Upper lobe of left lung (tissue), 6 donors: ENCODE measurements around the gene COX17. TPM values are rescaled to one million over a fixed set of nuclear protein-coding genes. Genes with fewer than 3 reads are reported as not detected.
"Not testable (repeated sequence)": the region's sequence is repeated elsewhere in the genome, so short reads cannot be mapped to it uniquely, and the experiment has no call there.

Source experiments
- ATAC-seq, 2 donors: fragments of 200-7000 bp; cut with Tn5 transposase; one replicate each; pipeline ENCODE4 v1.9.1; 2022; ENCODE audit warnings: mild to moderate bottlenecking in 2 of 2, moderate library complexity in 2 of 2; ENCODE audit not compliant: low FRiP score in 2 of 2
- DNase-seq, 2 donors: peaks; one replicate each; pipeline ENCODE4 v3.0.0-alpha.2; 2019 to 2020
- H3K27ac ChIP-seq, 4 donors: fragments of 200-600 bp; sonication (generic); one replicate each; pipeline ENCODE4 v1.5.1; 2016 to 2019
- H3K27me3 ChIP-seq, 4 donors: fragments of 200-600 bp; sonication (generic); one replicate each; pipeline ENCODE4 v1.5.1; 2017 to 2019
- H3K36me3 ChIP-seq, 4 donors: fragments of 200-600 bp; sonication (generic); one replicate each; pipeline ENCODE4 v1.5.1; 2016 to 2019
- H3K4me1 ChIP-seq, 4 donors: fragments of 200-600 bp; sonication (generic); one replicate each; pipeline ENCODE4 v1.5.1; 2018 to 2019
- H3K4me3 ChIP-seq, 4 donors: fragments of 200-600 bp; sonication (generic); one replicate each; pipeline ENCODE4 v1.5.1; 2017 to 2019; ENCODE audit warnings: mild to moderate bottlenecking in 2 of 4, moderate library complexity in 1 of 4
- H3K9me3 ChIP-seq, 4 donors: fragments of 200-600 bp; sonication (generic); one replicate each; pipeline ENCODE4 v1.5.1; 2018 to 2019
- CTCF ChIP-seq, 6 experiments: fragments of 450-650 bp in 4 of 6; fragments of 200-600 bp in 2 of 6; sonication (generic) in 2 of 6; IDR thresholded peaks; one replicate each; pipeline ENCODE4 v1.5.1; 2016 to 2019; ENCODE audit warnings: antibody characterized with exemption in 6 of 6
- EP300 ChIP-seq, 4 donors: sonication (generic); formaldehyde crosslinking; IDR thresholded peaks; one replicate each; pipeline ENCODE4 v1.5.1; 2017; ENCODE audit warnings: antibody characterized with exemption in 4 of 4, control low read depth in 2 of 4
- POLR2A ChIP-seq, 4 donors: fragments of 450-650 bp; IDR thresholded peaks; one replicate each; pipeline ENCODE4 v1.5.1; 2016 to 2017; ENCODE audit warnings: antibody characterized with exemption in 4 of 4, mild to moderate bottlenecking in 2 of 4
- POLR2AphosphoS5 ChIP-seq, 2 donors: sonication (generic); formaldehyde crosslinking; IDR thresholded peaks; one replicate each; pipeline ENCODE4 v1.5.1; 2017; ENCODE audit warnings: antibody characterized with exemption in 2 of 2
- WGBS, 2 donors: methylation state at CpG; one replicate each; pipeline ENCODE4 v1.1.5; 2017 to 2018; 5-methylcytosine and 5-hydroxymethylcytosine counted together
- total RNA-seq, 6 donors: library from RNA; depleted of rRNA in 4 of 6; stranded (reverse); fragments of >200 nt in 4 of 6; gene quantifications; one replicate each; pipeline versions ENCODE4 v1.1.0 to v1.2.1, GENCODE V29; 2016 to 2021
- donor health status: DM: no; HTN: no; CAD: no; lungs with moderate emphysema.
- donor health status: DM: no; HTN: yes; CAD: no; lungs with severe emphysema.

Gene COX17
- total RNA-seq, 6 donors from 2014 or later, result 32.3 to 60.8 (median 51.8) TPM

- Histone ChIP-seq H3K4me1 (no peaks in the 10 kb centered on the region), H3K36me3 (no peaks in the 10 kb centered on the region), H3K27me3 (no peaks in the 10 kb centered on the region), H3K27ac (no peak overlapping the region), H3K4me3 (no peak overlapping the region), H3K9me3 (no peaks in the 10 kb centered on the region)
- DNase-seq (no peak), ATAC-seq (peak in 1 of 2 donors; percentile 52)
- TF ChIP-seq EP300 (IDR thresholded peaks at IDR 0.05) (no peak), POLR2A (IDR thresholded peaks at IDR 0.05) (no peak), CTCF (IDR thresholded peaks at IDR 0.05) (peak in 5 of 6 experiments; percentile 37 to 48 (median 40)), POLR2AphosphoS5 (IDR thresholded peaks at IDR 0.05) (no peak)
- 49 to 53% methylated on average over 4 of the region's 4 CpGs for WGBS, 2 donors
Observed at GRCh38 chr3:119690043-119690656, 12.9 kb upstream of the COX17 start.

GRCh38 chr3:119683421-119683820 lies 6.2 kb upstream of the COX17 start:
- ATAC-seq (no peak), DNase-seq (no peak)
- Histone ChIP-seq H3K4me1 (peaks cover 0 to 6% (median 0%) of the 10 kb centered on the region in 4 donors), H3K36me3 (no peaks in the 10 kb centered on the region), H3K27ac (no peak overlapping the region), H3K27me3 (no peaks in the 10 kb centered on the region), H3K4me3 (no peak overlapping the region), H3K9me3 (no peaks in the 10 kb centered on the region)
- 35 to 42% methylated on average over 1 of the region's 1 CpG for WGBS, 2 donors
- TF ChIP-seq POLR2AphosphoS5 (IDR thresholded peaks at IDR 0.05), result no peak
- no peak for TF ChIP-seq POLR2A (IDR thresholded peaks at IDR 0.05)
- no peak for TF ChIP-seq EP300 (IDR thresholded peaks at IDR 0.05)
- no peak for TF ChIP-seq CTCF (IDR thresholded peaks at IDR 0.05)

- H3K9me3 ChIP-seq, result no peaks in the 10 kb centered on the region
- DNase-seq, result no peak
- no peak for ATAC-seq
- H3K4me1 ChIP-seq, result peaks cover 1 to 18% (median 8%) of the 10 kb centered on the region in 4 donors
- WGBS, 2 donors, result 66 to 71% methylated on average over 1 of the region's 1 CpG
- H3K4me3 ChIP-seq, result no peak overlapping the region
- TF ChIP-seq CTCF (IDR thresholded peaks at IDR 0.05) (peak in 5 of 6 experiments; percentile 21 to 50 (median 27)), POLR2A (IDR thresholded peaks at IDR 0.05) (no peak), EP300 (IDR thresholded peaks at IDR 0.05) (no peak), POLR2AphosphoS5 (IDR thresholded peaks at IDR 0.05) (no peak)
- no peaks in the 10 kb centered on the region for H3K27me3 ChIP-seq
- H3K27ac ChIP-seq, result no peak overlapping the region
- H3K36me3 ChIP-seq, result no peaks in the 10 kb centered on the region
Observed at GRCh38 chr3:119681279-119681678, 4.1 kb upstream of the COX17 start.

- DNase-seq, result no peak
- Histone ChIP-seq H3K27ac (peak overlapping the region in 3 of 4 donors; percentile 35 to 61 (median 36)), H3K36me3 (peaks cover 0 to 2% (median under 1%) of the 10 kb centered on the region in 4 donors), H3K4me1 (peaks cover 14 to 29% (median 17%) of the 10 kb centered on the region in 4 donors), H3K9me3 (no peaks in the 10 kb centered on the region), H3K27me3 (no peaks in the 10 kb centered on the region), H3K4me3 (no peak overlapping the region)
- no peak for TF ChIP-seq EP300 (IDR thresholded peaks at IDR 0.05)
- no peak for TF ChIP-seq POLR2A (IDR thresholded peaks at IDR 0.05)
- TF ChIP-seq POLR2AphosphoS5 (IDR thresholded peaks at IDR 0.05), result no peak
- TF ChIP-seq CTCF (IDR thresholded peaks at IDR 0.05), result no peak
- no peak for ATAC-seq
Observed at GRCh38 chr3:119679874-119680273, 2.7 kb upstream of the COX17 start.

GRCh38 chr3:119678209-119678608 lies 1.0 kb upstream of the COX17 start:
- Histone ChIP-seq H3K4me1 (peaks cover 14 to 29% (median 17%) of the 10 kb centered on the region in 4 donors), H3K36me3 (peaks cover 0 to 18% (median 12%) of the 10 kb centered on the region in 4 donors), H3K27ac (peak overlapping the region in 3 of 4 donors; percentile 91 to 94 (median 94))
- WGBS, 2 donors, result 94 to 97% methylated on average over 10 of the region's 10 CpGs
- DNase-seq, H3K4me3 ChIP-seq, ATAC-seq, H3K9me3 ChIP-seq, H3K27me3 ChIP-seq: not testable (repeated sequence)
